Spleen (tissue), 7 donors: ENCODE data around the gene UCHL1.

ENCODE experiments used
- CTCF ChIP-seq, 11 experiments: fragments of 200-600 bp in 7 of 11; fragments of 450-650 bp in 4 of 11; sonication (generic) in 4 of 11; IDR thresholded peaks in 8 of 11; conservative IDR thresholded peaks in 3 of 11; 1 replicate in 7 of 11; 2 replicates in 4 of 11; pipeline versions ENCODE4 v1.4.0 to v1.8.0; 2016 to 2021; ENCODE audit warnings: antibody characterized with exemption in 11 of 11, inconsistent platforms in 4 of 11, mild to moderate bottlenecking in 1 of 11
- POLR2A ChIP-seq, 3 donors: fragments of 450-650 bp; IDR thresholded peaks; one replicate each; pipeline ENCODE4 v1.5.1; 2017; ENCODE audit warnings: antibody characterized with exemption in 3 of 3, mild to moderate bottlenecking in 1 of 3
- donor health status: DM: no; HTN: no; CAD: no; lungs with moderate emphysema.
- donor health status: DM: no; HTN: no; CAD: no.
- donor health status: DM: no; HTN: no; CAD: no.

GRCh38 chr4:41221850-41222645, 34.7 kb upstream of the UCHL1 start:
- no peak for TF ChIP-seq POLR2A (IDR thresholded peaks at IDR 0.05)
- TF ChIP-seq CTCF (IDR thresholded peaks at IDR 0.05 in 8 of 11, conservative IDR thresholded peaks at IDR 0.05 in 3 of 11): no peak
